Umbilical cord (tissue), 2 donors: Measurements from ENCODE around the gene MRPS34. TPM values are rescaled to one million over a fixed set of nuclear protein-coding genes. Genes with fewer than 3 reads are reported as not detected.

ENCODE experiments used
- DNase-seq: peaks from one replicate; pipeline ENCODE4 v3.0.0-alpha.2; 2015; ENCODE audit warnings: low spot score
- total RNA-seq: library from RNA; depleted of rRNA; stranded (reverse); fragments of >200 nt; gene quantifications from one replicate; pipeline ENCODE4 v1.2.3, GENCODE V29; 2014; ENCODE audit warnings: low replicate concordance; ENCODE audit not compliant: insufficient read depth

The MRPS34 gene
- total RNA-seq, 1 donor from 2014 or later = 26.5 TPM

GRCh38 chr16:1794908-1795666 is 22.2 kb upstream of the MRPS34 start:
- DNase-seq = no peak

DNA sequence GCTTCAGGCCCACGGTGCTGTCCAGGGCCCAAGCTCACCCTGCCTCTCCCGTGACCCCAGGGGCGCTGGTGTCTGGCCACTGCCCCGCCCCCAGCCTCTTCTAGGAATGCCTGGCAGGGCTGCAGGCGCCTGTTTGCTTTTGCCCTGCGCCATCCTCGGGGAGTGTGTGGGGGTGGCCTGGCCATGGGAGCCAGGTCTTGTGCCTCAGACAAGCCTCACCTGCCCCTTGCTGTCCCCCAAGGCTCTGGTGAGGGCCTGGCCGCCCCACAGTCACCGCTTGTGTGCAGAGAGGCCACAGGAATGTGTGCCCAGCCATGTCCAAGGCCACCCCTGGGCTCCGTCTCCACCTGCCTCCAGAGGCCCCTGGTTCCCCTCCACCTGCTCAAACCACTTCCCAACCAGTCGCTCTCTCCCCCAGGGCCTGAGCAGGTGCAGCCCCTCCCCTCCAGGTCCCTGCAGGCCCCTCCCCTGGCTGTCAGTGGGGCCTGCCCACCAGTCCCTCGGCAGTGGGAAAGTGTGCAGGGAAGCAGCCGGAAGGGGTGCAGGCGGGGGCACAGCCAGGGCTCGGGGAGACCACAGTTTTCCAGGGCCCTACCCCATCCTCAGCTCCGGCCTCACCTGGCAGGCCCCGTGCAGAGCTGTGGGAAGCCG is 21.4 kb upstream of the MRPS34 start:
- no peak for DNase-seq

- DNase-seq = no peak
Measured at GRCh38 chr16:1793578-1794220, 20.8 kb upstream of the MRPS34 start, which contains the start of gene IGFALS. TSS of gene IGFALS (minus strand) at chr16:1793705. CDS start at chr16:1793652, 53 bp downstream.

DNA sequence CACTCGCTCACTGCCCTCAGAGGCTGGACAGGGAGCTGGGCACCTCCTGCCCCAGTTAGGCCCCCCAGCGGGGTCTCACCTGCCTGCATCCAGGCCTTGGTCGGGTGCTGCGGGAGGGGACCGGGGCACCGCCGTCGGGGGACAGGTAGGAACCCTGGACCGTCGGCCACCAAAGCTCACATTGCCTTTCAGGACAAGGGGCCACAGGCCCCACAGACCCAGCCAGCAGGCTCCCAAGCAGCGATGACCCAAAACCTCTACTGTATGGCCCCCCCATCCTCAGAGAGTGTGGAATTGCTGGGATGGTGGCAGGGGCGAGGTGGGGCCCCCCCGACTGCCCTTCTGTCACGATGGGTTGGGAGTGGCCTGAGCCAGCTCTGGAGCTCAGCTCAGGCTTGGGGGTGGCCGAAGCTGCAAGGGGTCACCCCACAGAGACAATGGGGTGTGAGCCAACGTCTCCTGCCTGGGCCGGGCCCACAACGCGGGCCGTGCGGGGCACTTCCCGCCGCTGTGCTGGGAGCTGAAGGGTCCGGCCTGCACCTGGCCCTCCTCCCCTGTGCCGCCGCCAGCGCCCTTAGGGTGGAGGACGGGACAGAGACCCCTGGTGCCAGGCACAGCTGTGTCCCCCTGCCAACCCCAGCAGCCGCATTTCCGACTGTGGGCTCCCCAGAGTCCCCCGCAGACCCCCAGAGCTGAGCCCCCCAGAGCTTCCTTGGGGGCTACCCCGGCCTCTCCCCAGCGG is 20.1 kb upstream of the MRPS34 start:
- DNase-seq = no peak

GRCh38 chr16:1791943-1792812 is 19.2 kb upstream of the MRPS34 start:
- no peak for DNase-seq

GRCh38 chr16:1791256-1791942 is 18.5 kb upstream of the MRPS34 start:
- no peak for DNase-seq

DNA sequence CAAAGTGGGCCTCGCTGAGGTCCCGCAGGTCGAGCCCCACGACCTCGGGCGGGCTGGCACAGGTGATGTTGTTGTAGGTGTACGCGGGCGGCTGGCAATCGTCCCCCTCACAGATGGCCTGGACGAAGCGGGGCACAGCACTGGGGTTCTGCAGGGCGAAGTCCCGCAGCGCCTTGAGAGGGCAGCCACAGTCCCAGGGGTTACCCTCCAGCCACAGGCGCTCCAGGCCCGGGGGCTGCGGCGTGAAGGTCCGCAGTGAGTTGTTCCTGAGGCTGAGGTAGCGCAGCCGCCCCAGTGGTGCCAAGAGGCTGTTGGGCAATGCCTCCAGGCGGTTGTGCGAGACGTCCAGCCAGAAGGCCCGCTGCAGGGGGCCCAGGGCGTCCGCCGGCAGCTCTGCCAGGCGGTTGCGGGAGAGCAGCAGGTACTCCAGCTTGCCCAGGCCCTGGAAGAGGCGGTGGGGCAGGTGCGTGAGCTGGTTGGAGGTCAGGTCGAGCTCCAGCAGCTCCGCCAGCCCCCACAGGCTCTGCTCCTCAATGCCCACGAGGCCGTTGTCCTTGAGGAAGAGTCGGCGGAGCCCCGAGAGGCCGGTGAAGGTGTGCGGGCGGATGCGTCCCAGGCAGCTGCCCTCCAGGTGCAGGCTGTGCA is 17.8 kb upstream of the MRPS34 start:
- no peak for DNase-seq

GRCh38 chr16:1790261-1790610 is 17.3 kb upstream of the MRPS34 start:
- DNase-seq = no peak

DNA sequence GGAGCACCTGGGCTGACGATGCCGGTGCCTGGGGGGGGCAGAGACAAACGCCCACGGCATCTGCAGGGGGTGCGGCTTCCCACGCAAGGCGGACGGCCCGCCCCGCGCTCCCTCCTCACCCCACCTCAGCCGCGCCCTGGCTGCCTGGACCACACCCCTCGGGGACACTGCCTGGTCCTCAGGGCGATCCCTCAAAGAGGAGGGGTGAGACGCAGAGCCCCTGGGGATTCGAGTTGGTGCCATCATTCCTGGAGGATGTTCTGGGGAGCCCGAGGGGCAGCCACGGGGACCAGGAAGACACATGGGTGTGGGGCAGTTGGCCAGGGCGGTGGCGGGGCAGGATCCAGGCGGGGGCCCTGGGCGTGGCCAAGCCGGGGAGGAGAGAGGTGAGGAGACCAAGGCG is 16.7 kb upstream of the MRPS34 start:
- no peak for DNase-seq

DNA sequence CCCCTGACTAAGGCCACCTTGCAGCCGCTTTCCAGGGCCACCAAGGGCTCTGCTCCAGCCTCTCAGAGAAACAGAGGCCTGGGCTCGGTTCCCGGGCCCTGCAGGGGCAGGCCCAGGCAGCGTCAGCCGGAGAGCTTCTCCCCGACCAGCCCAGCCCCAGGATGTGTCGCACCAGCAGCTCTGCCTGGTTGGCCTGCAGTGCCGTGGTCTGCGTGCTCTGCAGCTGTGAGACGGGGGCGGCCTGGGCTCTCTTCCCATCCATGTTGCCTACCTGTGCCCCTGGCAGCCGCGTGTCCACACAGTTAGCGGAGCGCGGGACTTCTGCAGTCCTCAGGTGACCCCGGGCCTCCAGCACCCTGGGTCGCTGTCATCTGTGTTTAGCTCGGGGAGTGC is 15.8 kb upstream of the MRPS34 start:
- DNase-seq = no peak

- no peak for DNase-seq
Measured at GRCh38 chr16:1788095-1788707, 15.3 kb upstream of the MRPS34 start.

DNA sequence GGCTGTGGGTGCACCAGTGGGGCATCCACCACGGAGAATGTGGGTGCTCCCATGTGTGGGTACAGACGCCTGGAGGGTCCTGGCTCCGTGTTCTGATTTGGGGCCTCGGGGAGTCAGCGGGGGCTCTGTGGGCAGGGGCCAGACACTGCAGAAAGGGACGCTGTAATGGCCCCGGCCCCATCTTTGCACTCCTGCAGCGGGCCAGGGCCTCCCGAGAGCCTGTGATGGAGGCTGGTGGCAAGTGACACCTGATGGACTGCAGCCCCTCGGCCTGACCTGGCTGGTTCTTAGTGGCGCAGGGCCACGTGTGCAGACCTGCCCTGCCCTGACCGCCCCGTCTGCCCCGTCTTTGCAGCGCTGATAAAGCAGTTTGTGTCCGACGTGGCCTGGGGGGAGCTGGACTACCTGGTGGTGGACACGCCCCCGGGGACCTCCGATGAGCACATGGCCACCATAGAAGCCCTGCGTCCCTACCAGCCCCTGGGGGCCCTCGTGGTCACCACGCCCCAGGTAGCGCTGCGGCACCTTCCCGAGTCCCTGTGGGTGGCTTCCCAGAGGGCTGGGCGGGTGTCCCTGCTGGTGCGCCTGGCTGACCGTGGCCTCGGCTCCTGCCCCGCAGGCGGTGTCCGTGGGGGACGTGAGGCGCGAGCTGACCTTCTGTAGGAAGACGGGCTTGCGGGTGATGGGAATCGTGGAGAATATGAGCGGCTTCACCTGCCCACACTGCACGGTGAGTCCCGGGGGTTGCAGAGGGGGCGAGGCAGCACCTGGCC is 14.6 kb upstream of the MRPS34 start:
- DNase-seq = no peak

GRCh38 chr16:1787056-1787321 is 14.1 kb upstream of the MRPS34 start:
- no peak for DNase-seq

DNA sequence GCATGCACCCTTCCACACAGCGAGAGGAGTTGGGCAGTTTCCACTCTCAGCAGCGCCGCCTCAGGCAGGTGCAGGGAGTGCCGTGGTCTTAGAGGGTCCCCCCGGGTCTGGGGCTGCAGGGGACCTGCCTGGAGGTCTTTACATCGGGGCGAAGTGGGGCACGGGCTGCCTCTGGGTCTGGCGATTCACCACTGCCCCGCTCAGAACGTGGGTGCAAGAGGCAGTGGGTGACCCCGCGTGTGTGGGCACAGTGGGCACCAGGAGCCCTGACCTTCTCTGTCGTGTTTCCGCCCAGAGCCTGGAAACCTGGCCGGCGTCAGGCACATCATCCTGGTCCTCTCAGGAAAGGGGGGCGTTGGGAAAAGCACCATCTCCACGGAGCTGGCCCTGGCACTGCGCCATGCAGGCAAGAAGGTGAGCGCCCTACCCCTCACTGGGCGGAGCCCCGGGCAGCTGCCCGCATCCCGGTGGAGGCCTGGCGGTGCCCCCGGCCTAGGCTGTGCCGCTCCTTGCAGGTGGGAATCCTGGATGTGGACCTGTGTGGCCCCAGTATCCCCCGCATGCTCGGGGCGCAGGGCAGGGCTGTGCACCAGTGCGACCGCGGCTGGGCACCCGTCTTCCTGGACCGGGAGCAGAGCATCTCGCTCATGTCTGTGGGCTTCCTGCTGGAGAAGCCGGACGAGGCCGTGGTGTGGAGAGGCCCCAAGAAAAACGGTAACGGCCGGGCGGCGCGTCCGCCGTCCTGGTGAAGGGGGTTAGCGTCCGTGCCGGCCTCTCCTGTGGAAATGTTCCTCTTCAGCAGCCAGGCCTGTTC is 13.5 kb upstream of the MRPS34 start:
- DNase-seq = no peak

GRCh38 chr16:1785846-1786170 is 12.9 kb upstream of the MRPS34 start:
- no peak for DNase-seq

GRCh38 chr16:1784977-1785845 is 12.3 kb upstream of the MRPS34 start:
- DNase-seq = no peak
